Measurements from ENCODE around the gene ZNF518B.

Gene ZNF518B

DNA sequence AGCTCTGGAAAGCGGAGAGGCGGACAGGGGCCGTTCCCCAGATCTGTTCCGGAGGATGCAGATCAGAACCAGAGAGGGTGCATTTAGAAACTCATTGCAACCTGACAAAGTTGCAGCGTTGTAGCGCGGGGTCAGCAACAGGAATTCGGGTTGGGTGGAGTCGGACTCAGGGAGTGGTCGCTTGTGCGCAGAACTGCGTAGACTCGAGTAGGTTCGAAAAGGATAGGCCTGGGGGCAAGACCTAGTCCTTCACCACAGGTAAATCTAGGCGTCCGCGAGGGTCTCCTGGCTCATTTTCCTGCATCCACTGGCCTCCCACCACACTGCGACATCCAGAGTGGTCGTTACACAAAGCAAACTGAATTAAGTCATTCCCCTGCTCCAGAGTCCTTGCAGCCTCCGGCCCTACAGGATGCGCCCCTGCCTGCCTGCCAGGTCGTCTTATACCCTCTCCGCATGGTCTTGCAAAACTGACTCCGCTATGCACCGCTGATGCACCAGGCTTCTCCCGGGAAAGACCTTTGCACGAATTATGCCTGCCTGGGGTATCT lies 4.7 kb upstream of the ZNF518B start:
- peak overlapping the region; percentile 73 for H3K4me3 Mint-ChIP-seq
- peaks cover 45% of the 10 kb centered on the region for H3K27me3 Mint-ChIP-seq
- peaks cover 4% of the 10 kb centered on the region for H3K36me3 Mint-ChIP-seq (ENCODE audit: low read depth)
- no peak overlapping the region for H3K27ac Mint-ChIP-seq
- H3K9me3 Mint-ChIP-seq, result peaks cover 3% of the 10 kb centered on the region
- H3K4me1 Mint-ChIP-seq (ENCODE audit: low read depth), result peaks cover 26% of the 10 kb centered on the region

DNA sequence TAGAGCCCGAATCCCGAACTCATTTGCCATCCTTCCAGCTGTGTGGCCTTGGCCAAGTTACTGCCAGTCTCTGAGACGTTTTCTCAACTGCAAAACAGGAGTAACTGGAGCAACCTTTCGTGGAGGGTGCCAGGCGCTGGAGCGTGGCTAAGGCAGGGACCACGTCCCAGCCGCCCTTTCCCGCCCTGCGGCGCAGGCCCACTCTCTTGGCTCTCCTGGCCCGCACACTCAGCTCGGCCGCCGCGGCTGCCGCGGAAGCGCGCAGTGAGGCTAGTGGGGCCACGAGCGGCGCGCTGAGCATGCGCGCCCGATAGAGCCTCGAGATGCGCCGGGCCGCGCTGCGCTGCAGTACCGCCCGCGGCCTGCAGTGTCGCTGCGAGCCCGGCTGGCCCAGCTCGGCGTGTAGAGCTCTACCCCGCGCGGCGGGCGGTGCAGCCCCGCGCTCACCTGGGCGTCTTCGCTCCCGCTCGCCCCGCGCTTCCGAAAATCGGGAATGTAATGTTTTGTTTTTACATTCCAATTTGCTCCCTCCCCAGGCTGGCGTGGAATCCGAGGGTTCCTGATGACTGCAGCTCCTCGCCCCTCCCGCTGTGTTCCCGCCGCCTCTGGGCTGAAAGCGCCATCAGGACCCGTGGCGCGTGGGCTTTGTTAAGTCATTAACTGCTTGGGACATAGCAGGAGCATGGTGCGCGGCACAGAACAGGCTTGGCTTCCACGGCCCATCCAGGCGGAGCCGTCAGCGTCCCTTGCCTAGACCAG lies 4.0 kb upstream of the ZNF518B start:
- Mint-ChIP-seq H3K4me3 (peak overlapping the region; percentile 73), H3K36me3 (ENCODE audit: low read depth) (peaks cover 4% of the 10 kb centered on the region), H3K9me3 (peaks cover 3% of the 10 kb centered on the region), H3K4me1 (ENCODE audit: low read depth) (peaks cover 29% of the 10 kb centered on the region), H3K27ac (no peak overlapping the region), H3K27me3 (peaks cover 42% of the 10 kb centered on the region)

DNA sequence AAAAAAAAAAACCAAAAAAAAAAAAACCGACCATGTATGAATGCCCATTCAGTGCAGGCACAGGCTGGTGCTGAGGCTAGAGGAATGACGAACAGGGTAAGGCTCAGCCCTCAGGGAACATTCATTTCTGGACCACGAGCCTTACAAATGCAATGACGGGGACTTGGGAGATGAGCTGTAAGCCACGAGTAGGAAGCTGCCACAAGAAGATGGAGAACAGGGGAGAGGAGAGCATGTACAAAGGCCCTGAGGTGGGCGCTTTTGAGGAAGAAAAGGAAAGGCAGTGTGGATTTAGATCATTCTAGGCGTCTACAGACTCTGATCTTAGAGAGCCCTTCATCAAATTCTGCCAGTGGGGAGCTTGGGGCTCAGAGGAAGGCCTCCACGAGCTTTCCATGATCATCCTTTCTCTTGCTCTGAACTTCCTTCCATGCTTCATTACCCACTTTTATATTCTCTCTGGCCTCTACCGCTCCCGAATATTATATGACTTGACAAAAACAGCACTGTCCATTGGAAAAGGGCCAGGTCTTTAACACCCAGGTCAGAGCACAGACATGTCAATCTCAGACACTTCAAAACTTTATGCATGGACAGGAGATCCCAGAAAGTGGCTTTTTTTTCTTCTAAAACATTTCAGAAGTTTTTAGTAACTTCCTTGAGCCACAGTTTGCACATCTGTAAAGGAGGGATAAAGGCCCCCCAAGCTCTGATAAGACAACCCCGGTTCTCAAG lies 3.3 kb upstream of the ZNF518B start:
- Mint-ChIP-seq H3K27ac (peak overlapping the region; percentile 46), H3K27me3 (peaks cover 42% of the 10 kb centered on the region), H3K36me3 (ENCODE audit: low read depth) (peaks cover 4% of the 10 kb centered on the region), H3K4me1 (ENCODE audit: low read depth) (peaks cover 37% of the 10 kb centered on the region), H3K4me3 (peak overlapping the region; percentile 50), H3K9me3 (peaks cover 3% of the 10 kb centered on the region)

DNA sequence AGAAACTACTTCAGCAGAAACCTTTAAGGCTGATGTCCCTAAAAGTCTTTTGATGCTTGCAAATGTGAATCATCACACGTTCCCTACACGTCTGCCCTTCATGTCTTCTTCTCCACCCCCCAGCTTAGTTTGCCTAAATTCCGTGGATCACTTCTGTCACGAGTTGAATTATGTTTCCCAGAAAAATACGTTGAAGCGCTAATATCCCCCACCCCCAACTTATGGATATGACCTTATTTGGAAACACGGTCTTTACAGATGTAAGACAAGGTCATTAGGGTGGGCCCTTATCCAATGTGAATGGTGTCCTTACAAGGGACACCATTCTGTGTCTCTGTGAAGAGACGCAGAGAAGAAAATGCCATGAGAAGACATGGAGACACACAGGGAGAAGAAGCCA lies 2.1 kb upstream of the ZNF518B start:
- peaks cover 2% of the 10 kb centered on the region for H3K9me3 Mint-ChIP-seq
- peaks cover 33% of the 10 kb centered on the region for H3K27me3 Mint-ChIP-seq
- no peak overlapping the region for H3K27ac Mint-ChIP-seq
- no peak overlapping the region for H3K4me3 Mint-ChIP-seq
- peaks cover 16% of the 10 kb centered on the region for H3K36me3 Mint-ChIP-seq (ENCODE audit: low read depth)
- H3K4me1 Mint-ChIP-seq (ENCODE audit: low read depth), result peaks cover 43% of the 10 kb centered on the region

DNA sequence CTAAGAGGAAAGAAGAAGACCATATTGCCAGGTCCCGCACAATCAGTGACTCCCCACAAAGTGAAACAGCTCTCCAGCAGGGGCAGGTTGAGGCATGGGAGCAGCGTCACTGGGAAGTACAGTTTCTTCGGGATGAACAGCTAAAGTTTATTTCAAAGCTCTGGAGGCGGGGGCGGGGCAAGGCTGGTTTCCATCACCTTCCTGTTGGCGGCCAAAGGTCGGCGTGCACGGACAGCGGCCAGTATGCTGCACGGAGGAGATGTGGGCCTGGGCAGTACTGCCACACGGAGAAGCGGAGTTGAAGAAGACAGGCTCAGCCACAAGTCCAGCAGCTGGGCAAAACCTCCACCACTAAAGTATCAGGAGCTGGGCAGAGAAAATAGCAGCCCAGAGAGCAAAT lies 951 bp upstream of the ZNF518B start:
- H3K4me3 Mint-ChIP-seq, result no peak overlapping the region
- peaks cover 25% of the 10 kb centered on the region for H3K27me3 Mint-ChIP-seq
- peaks cover 1% of the 10 kb centered on the region for H3K9me3 Mint-ChIP-seq
- peaks cover 27% of the 10 kb centered on the region for H3K36me3 Mint-ChIP-seq (ENCODE audit: low read depth)
- peaks cover 46% of the 10 kb centered on the region for H3K4me1 Mint-ChIP-seq (ENCODE audit: low read depth)
- no peak overlapping the region for H3K27ac Mint-ChIP-seq

DNA sequence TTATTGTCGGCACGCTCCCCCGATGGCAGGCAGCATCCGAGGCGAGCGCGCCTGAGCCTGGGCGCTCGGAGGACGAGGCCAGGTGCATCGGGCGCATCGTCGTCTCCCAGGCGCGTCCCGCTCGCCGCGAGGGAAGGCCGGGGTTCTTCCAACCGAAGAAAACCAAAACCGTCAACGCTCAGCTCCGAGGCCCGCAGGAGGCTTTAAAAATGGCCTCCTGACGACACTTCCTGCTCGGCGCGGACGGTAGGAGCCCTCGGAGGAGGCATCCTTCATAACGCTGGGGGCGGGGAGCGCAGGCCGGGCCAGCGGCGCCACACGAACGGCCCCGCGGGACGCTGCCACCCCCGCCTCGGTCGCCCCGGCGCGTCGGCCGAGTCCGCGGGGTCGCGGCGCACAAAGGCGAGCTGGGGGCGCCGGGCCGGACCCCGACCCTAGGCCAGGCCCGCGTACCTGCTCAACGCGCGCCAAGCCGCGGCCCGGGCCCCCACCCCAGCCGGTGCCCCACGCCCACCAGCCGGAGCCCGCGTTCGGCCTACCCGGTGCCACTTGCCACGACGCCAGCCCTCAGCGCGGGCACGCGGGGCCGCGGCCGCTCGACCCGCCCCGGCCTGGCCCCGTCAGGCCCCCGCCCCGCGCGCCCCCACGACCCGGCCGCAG lies 501 bp downstream of the ZNF518B start:
- Mint-ChIP-seq H3K36me3 (ENCODE audit: low read depth) (peaks cover 42% of the 10 kb centered on the region), H3K4me1 (ENCODE audit: low read depth) (peaks cover 42% of the 10 kb centered on the region), H3K4me3 (peak overlapping the region; percentile 87), H3K27ac (peak overlapping the region; percentile 85), H3K27me3 (peaks cover 14% of the 10 kb centered on the region), H3K9me3 (peaks cover 5% of the 10 kb centered on the region)

DNA sequence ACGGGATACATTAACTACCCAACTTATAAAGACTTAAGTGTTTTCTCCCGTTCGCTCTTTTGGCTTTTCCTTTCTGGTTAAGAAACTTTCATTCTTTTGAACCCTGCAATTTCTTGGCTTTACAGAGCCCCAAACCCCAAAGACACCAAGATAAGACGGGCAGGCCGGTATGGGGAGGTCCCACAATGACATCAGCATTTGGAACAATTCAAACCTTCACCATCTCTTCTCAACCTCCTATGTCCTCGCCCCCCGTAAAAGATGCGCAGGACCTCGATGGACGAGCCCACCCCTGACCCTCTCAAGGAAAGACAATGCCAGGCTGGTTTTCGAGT lies 999 bp downstream of the ZNF518B start:
- Mint-ChIP-seq H3K9me3 (peaks cover 5% of the 10 kb centered on the region), H3K27me3 (peaks cover 11% of the 10 kb centered on the region), H3K27ac (peak overlapping the region; percentile 85), H3K4me3 (peak overlapping the region; percentile 87), H3K36me3 (ENCODE audit: low read depth) (peaks cover 45% of the 10 kb centered on the region), H3K4me1 (ENCODE audit: low read depth) (peaks cover 38% of the 10 kb centered on the region)

DNA sequence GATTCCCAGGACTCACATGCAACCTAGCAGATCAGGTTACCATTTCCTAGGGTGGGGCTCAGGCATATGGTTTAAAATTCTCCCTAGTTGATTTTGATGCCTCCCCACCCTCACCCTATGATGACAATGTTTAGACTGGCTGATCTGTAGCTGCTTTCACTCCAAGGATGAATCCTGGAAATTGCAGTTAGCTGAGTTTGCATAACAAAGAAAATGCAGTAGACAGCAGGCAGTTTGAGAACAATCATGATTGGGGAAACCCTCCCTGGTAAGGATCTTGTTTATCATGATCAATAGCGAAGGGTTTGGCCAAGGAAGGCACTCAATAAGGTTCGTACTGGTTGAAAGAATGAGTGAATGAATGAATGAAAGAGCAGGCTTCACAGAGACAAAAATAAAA lies 2.1 kb downstream of the ZNF518B start:
- H3K27me3 Mint-ChIP-seq, result peaks cover 11% of the 10 kb centered on the region
- no peak overlapping the region for H3K4me3 Mint-ChIP-seq
- peaks cover 52% of the 10 kb centered on the region for H3K36me3 Mint-ChIP-seq (ENCODE audit: low read depth)
- H3K4me1 Mint-ChIP-seq (ENCODE audit: low read depth), result peaks cover 30% of the 10 kb centered on the region
- no peak overlapping the region for H3K27ac Mint-ChIP-seq
- peaks cover 9% of the 10 kb centered on the region for H3K9me3 Mint-ChIP-seq

DNA sequence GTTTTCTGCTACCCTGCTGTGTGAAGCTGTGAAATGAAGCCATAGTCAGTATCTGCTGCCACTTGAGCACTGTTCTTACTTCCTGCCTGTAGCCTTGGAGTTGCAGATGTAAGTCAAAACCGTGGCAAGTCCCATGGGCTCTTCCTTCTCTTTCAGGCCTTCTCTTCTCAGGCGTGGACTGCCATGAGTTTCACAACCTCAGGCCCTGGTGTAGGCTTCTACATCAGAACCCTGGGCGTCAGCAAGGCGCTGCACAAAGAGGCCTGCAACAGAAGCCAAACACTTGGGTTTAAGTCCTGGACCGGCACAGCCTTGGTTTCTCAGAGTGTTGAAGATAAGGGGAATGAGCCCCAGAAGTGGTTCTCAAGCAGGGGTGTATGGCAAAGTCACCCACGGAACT lies 2.5 kb downstream of the ZNF518B start:
- no peak overlapping the region for H3K27ac Mint-ChIP-seq

DNA sequence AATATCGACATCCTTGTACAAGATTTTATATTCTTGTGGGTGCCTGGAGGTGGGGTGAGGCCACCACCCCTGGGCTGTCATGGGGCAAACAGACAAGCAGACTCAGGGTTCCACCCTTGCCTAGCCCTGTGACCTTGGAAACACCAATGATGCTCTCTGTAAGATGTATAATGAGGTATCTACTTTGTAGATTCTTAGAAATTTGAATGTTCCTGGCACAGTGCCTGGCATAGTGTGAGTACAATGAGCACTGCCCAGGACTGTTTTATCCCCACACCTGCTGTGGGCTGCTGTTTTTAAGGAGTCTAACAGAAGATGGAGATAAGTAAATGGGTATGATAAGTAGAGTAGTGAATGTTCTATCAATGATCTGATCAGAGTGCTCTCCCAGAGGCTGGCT lies 3.1 kb downstream of the ZNF518B start:
- peaks cover 61% of the 10 kb centered on the region for H3K36me3 Mint-ChIP-seq (ENCODE audit: low read depth)
- H3K27me3 Mint-ChIP-seq, result peaks cover 7% of the 10 kb centered on the region
- peaks cover 16% of the 10 kb centered on the region for H3K9me3 Mint-ChIP-seq
- H3K4me3 Mint-ChIP-seq, result no peak overlapping the region
- no peak overlapping the region for H3K27ac Mint-ChIP-seq
- H3K4me1 Mint-ChIP-seq (ENCODE audit: low read depth), result peaks cover 26% of the 10 kb centered on the region

More for the DNA sequence above, 2.5 kb downstream of the ZNF518B start:
- Mint-ChIP-seq H3K27me3 (peaks cover 11% of the 10 kb centered on the region), H3K9me3 (peaks cover 11% of the 10 kb centered on the region), H3K36me3 (ENCODE audit: low read depth) (peaks cover 55% of the 10 kb centered on the region), H3K4me1 (ENCODE audit: low read depth) (peaks cover 28% of the 10 kb centered on the region), H3K4me3 (no peak overlapping the region)

DNA sequence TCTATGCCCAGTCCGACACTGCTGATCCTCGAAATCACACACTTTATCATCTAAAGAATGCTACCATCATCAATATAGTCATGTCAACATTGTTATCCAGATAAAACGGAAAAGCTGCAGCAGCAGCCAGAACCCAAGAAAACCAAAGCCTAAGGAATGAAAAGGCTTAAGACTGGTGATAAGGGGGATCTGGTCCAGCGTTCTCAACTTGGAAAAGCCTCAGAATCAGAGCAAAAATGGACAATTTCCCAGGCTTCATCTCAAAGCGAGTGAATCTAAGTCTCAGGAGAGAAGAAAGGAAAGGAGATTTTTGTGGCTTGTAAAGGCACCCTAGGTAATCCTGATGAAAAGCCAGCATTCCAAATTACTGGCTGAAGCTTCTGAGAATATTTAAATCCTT lies 8.2 kb downstream of the ZNF518B start:
- Mint-ChIP-seq H3K36me3 (ENCODE audit: low read depth) (peaks cover 96% of the 10 kb centered on the region), H3K9me3 (peaks cover 54% of the 10 kb centered on the region), H3K27me3 (no peaks in the 10 kb centered on the region), H3K4me1 (ENCODE audit: low read depth) (no peaks in the 10 kb centered on the region), H3K4me3 (no peak overlapping the region), H3K27ac (no peak overlapping the region)

DNA sequence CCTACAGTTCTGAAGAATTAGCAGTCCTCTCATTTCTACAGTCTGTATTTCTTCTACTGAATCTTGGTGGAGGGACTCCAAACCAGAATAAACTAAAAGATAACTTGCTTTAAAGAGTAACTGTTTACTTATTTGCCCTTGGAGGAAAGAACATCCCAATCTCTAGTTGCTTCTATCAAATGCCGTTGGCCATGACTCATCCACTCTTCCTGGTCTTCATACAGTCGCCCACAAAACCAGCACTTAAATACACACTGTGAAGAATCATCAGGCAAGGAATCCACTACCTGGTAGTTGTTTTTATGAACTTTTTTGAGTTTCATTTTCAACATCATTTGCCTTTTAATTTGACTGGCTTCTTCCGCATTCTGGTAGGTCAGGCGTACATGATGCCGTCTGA lies 14.2 kb downstream of the ZNF518B start:
- H3K27me3 Mint-ChIP-seq, result no peaks in the 10 kb centered on the region
- peaks cover 70% of the 10 kb centered on the region for H3K36me3 Mint-ChIP-seq (ENCODE audit: low read depth)
- H3K27ac Mint-ChIP-seq, result no peak overlapping the region
- H3K4me3 Mint-ChIP-seq, result no peak overlapping the region
- H3K4me1 Mint-ChIP-seq (ENCODE audit: low read depth), result no peaks in the 10 kb centered on the region
- H3K9me3 Mint-ChIP-seq, result peaks cover 56% of the 10 kb centered on the region

DNA sequence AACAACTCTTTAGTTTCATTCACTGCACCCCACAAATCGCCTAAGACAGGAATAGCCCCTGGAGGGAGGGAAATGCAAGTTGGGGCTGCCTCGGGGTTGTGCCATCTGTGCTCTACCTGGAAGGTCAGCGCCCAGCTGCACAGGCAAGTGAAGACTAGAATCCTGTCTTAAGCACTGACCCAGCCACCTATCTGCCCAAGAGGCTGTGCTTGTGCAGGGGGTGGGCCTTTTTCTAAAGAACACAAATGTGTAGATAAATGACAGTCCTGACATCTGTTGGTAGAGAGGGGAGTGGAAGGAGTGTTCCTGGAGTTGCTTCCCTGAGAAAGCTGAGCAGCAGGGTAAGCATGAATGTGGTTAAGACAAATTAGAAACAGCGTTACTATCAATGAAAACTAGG lies 15.7 kb downstream of the ZNF518B start:
- Mint-ChIP-seq H3K9me3 (peaks cover 46% of the 10 kb centered on the region), H3K4me3 (no peak overlapping the region), H3K27me3 (no peaks in the 10 kb centered on the region), H3K27ac (no peak overlapping the region), H3K4me1 (ENCODE audit: low read depth) (no peaks in the 10 kb centered on the region), H3K36me3 (ENCODE audit: low read depth) (peaks cover 59% of the 10 kb centered on the region)

DNA sequence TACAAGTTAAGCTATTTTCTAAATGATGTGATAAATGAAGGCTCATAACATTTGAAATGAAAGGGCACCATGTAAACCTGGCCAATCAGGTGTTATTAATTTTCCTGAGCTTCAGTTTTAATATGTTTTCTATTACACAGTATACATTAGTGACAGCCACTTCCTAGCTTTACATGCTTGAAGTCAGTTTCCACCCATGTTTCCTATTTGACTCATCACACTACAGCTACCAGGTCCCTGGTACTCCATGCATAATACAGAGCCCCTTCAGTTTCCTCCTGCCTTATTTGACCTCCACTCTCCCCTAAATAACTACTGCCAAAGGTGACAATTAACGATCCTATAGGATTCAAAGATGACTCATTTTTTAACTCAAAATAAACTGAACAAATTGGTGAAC lies 18.3 kb downstream of the ZNF518B start:
- H3K9me3 Mint-ChIP-seq, result peaks cover 23% of the 10 kb centered on the region
- H3K4me3 Mint-ChIP-seq, result no peak overlapping the region
- H3K27me3 Mint-ChIP-seq, result no peaks in the 10 kb centered on the region
- no peak overlapping the region for H3K27ac Mint-ChIP-seq
- H3K36me3 Mint-ChIP-seq (ENCODE audit: low read depth), result peaks cover 33% of the 10 kb centered on the region
- H3K4me1 Mint-ChIP-seq (ENCODE audit: low read depth), result no peaks in the 10 kb centered on the region

DNA sequence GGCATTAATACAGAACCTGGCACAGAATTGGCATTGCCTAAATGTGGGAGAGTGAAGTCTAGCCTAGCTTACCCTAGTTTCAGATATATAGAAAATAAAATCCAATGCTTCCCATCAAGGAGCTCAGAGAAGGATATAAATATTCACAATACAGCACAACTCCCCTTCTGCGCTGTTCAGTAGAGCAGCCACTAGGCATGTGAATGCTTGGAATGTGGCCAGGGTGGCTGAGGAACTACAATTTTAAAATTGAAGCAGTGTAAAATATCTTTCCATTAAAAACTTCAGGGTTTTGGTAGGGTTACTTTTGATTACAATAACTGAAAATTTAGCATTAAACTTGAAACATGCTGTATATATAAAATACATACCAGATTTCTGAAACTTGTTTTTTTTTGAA lies 19.5 kb downstream of the ZNF518B start:
- no peaks in the 10 kb centered on the region for H3K27me3 Mint-ChIP-seq
- peaks cover 13% of the 10 kb centered on the region for H3K9me3 Mint-ChIP-seq
- no peak overlapping the region for H3K27ac Mint-ChIP-seq
- H3K4me3 Mint-ChIP-seq, result no peak overlapping the region
- no peaks in the 10 kb centered on the region for H3K4me1 Mint-ChIP-seq (ENCODE audit: low read depth)
- H3K36me3 Mint-ChIP-seq (ENCODE audit: low read depth), result peaks cover 22% of the 10 kb centered on the region
